IPS-NIHi7 (cell line): ENCODE measurements around the gene TP53I11.

ENCODE experiments used
- DNase-seq: peaks from one replicate; pipeline ENCODE4 v3.0.0; 2012; ENCODE audit warnings: mixed read lengths; ENCODE audit errors: extremely low spot score

The TP53I11 gene

DNA sequence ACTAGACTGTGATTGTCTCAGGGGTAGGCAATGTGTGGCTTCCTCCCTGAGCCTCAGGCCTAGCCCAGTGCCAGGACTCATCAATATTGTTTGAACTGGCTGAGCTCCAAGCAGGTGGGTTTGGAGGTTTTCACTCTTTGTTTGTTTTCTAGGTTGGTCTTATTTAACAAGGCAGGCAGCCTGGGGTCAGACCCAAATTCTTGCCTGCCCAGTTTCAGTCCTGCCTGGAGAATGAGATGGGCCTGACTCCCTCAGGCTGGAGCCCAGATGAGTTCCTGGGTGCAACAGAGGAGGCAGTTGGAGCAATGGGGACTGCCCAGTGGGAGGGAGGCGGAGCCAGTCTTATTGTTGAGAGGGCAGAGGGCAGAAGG is 28.3 kb upstream of the TP53I11 start:
- no peak for DNase-seq

- DNase-seq, result no peak
Measured at GRCh38 chr11:44978274-44978960, 27.7 kb upstream of the TP53I11 start.

GRCh38 chr11:44977493-44977984 is 26.9 kb upstream of the TP53I11 start:
- peak; percentile 72 for DNase-seq

GRCh38 chr11:44976576-44976975 is 25.9 kb upstream of the TP53I11 start:
- DNase-seq, result no peak

GRCh38 chr11:44974402-44975000 is 23.8 kb upstream of the TP53I11 start:
- no peak for DNase-seq

DNA sequence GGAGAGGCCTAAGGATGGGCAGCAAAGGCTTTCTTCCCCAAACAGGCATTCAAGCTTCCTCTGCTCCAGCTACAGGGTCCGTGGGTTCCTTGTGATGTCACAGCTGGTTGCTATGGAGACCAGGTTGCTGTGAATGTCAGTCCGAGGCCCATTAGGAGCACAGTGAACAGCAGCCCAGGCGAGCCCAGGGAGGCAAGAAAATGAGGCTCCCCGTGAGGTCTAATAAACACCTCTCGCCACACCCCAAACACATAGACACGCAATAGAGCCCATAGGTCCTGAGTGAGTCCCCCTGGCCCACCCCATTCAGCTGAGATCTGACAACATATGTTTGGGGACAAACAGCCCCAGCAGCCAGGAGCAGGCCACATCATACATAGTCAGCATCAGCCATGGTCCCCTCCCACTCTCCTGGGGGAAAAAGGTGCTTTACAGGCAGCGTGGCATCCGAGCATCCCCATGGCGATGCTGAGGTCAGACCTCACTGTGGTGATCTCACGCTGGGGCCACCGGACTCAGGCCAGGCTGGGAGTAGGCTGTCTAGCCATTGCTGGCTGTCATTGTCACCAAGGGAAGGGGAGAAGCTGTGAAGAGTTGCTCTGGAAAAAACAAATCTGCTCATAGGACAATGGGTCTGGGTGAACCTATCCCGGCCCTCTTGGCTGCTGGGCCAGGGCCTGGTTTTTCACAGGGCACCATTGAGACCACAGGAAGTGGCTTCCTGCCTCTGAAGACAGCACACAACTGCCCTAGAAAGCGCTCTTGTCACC is 23.1 kb upstream of the TP53I11 start:
- no peak for DNase-seq

GRCh38 chr11:44972746-44973435 is 22.2 kb upstream of the TP53I11 start:
- DNase-seq, result no peak

DNA sequence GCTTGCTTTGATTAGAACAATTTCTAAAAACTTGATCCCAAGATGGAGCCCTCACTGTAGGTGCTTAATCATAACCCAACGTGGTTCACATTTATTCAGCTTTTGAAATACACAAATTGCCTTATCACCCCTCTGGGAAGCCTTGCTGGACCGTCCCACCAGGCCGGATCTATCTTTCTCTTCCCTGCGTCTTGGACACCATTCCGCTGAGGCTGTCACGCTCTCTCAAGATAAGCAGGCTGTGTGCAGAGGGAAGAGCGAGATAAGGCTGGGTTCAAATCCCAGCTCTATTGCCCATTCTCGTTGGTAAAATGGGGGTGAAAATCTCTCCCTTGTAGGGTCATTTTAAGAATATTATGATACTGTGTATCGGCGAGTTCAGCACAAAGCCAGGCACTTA is 20.5 kb upstream of the TP53I11 start:
- DNase-seq, result no peak

DNA sequence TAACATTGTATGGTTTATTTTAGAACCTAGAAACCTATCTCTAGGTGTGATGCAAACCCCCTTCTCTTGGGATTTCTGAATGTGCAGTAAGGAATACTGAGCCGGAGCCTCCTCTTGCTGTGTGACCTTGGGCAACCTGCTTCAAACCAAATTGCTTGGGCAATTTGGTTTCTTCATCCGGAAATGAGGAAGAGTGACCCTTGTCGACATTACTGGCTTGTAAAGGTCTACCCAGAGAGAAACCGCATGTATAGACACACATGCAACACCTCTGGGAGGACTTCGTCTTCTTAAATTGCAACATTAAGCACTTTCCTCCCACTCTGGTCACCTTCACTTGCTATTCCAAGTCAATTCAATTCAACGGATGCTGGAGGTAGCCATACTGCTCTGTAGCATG is 19.6 kb upstream of the TP53I11 start:
- no peak for DNase-seq

DNA sequence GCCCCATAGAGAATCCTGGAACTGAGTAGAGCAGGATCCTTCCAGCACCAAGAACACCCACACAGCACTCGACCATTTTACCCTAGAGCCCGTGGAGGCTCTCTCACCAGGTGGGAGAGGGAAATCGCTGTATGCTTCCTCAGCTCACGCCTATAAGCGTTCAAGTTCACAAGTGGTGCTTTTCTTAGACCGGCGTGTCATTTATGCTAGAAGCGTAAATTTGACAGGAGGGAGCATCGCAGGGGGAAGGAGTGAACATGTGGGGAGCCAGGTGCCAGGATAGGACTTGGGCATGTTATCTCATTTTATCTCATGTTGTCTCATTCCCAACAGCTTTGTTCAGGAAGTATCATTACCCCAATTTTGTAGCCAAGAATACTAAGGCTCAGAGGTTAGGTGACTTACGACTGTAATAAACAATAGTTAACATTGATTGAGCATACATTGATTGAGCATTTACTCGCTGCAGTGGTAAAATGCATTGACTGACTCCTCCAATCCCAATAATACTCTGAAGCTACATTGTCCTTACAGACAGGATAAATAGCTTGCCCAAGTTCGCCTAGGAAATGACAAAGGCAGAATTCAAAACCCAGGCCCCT is 19.1 kb upstream of the TP53I11 start:
- no peak for DNase-seq

- no peak for DNase-seq
Measured at GRCh38 chr11:44968510-44968909, 17.8 kb upstream of the TP53I11 start.

GRCh38 chr11:44967930-44968496 is 17.3 kb upstream of the TP53I11 start:
- DNase-seq, result no peak

- DNase-seq, result no peak
Measured at GRCh38 chr11:44966694-44967093, 16.0 kb upstream of the TP53I11 start.

DNA sequence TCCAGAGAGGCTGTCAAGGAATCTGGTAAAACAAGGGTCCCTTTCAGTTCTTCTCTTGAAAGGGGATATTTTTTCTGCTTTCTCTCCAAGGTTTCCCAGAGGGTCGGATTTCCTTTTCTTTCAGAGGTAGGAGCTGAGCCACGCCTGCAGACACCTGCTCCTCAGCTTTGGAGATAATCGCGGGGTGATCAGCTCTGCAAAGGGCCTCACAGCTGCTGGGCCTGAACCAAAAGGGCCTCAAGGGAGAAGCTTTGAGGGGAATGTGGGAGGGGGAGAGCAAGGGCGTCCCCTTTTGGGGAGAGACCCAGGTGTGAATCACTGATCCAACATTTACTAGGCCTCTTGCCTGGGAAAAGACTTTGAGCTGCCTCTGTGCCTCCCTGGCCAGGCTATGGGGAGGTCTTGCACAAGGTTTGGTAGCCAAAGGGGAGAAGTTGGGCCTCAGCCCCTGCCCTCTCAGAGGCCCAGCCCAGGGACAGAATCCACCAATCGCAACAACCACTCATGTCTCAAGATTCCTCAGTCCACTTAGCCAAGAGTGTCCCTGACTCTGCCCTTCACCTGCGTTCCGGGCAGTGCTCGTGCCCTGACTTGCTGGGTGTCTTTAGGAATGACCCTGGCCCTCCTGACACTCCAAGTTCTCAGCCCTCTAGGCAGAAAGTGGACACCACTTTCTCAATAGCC is 14.0 kb upstream of the TP53I11 start:
- DNase-seq, result no peak

DNA sequence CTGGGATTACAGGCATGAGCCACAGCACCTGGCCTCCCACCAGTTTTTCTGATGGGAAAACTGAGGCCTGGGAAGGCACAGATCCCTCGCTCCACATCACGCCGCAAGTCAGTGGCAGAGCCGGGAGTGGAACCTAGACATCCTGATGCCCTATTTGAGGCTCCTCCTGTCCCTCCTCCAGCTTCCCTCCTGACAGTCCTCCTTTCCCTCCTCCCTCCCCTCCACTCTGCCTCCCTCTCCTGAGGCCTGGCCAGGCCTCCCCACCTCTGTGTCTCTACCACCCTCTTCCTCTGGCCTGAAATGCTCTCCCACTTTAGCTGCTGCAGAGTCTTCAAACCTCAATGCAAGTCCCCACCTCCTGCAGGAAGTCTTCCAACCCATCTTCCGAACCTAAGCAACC is 13.3 kb upstream of the TP53I11 start:
- no peak for DNase-seq

DNA sequence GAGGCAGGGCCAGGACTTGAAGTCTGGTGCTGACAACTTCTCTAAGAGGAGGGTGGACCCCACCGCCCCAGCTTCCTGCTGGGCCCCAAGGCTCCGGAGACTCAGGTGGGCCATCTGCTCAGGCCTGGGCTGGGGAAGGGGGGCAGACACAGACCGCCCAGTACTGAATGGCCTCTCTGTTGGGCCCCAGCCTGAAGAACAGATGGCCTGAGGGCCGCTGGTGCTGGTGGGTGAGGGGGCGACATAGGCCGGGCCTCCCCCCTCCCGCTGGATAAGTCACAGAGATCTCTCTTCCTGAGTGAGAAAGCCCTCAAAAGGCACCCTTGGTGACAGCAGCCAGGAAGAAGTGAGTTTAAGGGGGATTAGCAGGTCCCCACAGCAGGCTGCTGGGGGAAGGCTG is 12.5 kb upstream of the TP53I11 start:
- DNase-seq, result no peak

GRCh38 chr11:44962464-44962863 is 11.8 kb upstream of the TP53I11 start:
- DNase-seq, result no peak

- DNase-seq, result no peak
Measured at GRCh38 chr11:44960200-44960845, 9.6 kb upstream of the TP53I11 start.

- DNase-seq, result no peak
Measured at GRCh38 chr11:44959064-44959463, 8.4 kb upstream of the TP53I11 start.

- DNase-seq, result no peak
Measured at GRCh38 chr11:44957776-44958564, 7.3 kb upstream of the TP53I11 start.
